IPS DF 4.7 (cell line): ENCODE measurements around the gene SEL1L3.
"Not testable (repeated sequence)": the region's sequence is repeated elsewhere in the genome, so short reads cannot be mapped to it uniquely, and the experiment has no call there.

Source experiments
- DNase-seq: peaks from one replicate; pipeline ENCODE4 v3.0.0-alpha.2; 2013; ENCODE audit warnings: low spot score; ENCODE audit errors: extremely low read depth

SEL1L3 gene

GRCh38 chr4:25879991-25880651 is 17.3 kb upstream of the SEL1L3 start:
- DNase-seq: no peak

GRCh38 chr4:25879587-25879986 is 16.8 kb upstream of the SEL1L3 start:
- no peak for DNase-seq

GRCh38 chr4:25879091-25879584 is 16.4 kb upstream of the SEL1L3 start:
- DNase-seq: no peak

- DNase-seq: no peak
Measured at GRCh38 chr4:25878676-25879075, 15.9 kb upstream of the SEL1L3 start.

GRCh38 chr4:25875281-25875745 is 12.5 kb upstream of the SEL1L3 start:
- no peak for DNase-seq

GRCh38 chr4:25874655-25875054 is 11.9 kb upstream of the SEL1L3 start:
- no peak for DNase-seq

GRCh38 chr4:25873632-25874129 is 10.9 kb upstream of the SEL1L3 start:
- no peak for DNase-seq

- DNase-seq: no peak
Measured at GRCh38 chr4:25872851-25873631, 10.3 kb upstream of the SEL1L3 start.

GRCh38 chr4:25870081-25870480 is 7.3 kb upstream of the SEL1L3 start:
- DNase-seq: no peak

- no peak for DNase-seq
Measured at GRCh38 chr4:25867781-25868294, 5.0 kb upstream of the SEL1L3 start.

GRCh38 chr4:25866401-25866800 is 3.6 kb upstream of the SEL1L3 start:
- not testable (repeated sequence) for DNase-seq

GRCh38 chr4:25865586-25865985 is 2.8 kb upstream of the SEL1L3 start:
- DNase-seq: no peak

- DNase-seq: no peak
Measured at GRCh38 chr4:25863831-25864418, 1.1 kb upstream of the SEL1L3 start.

GRCh38 chr4:25863347-25863784 is 578 bp upstream of the SEL1L3 start:
- no peak for DNase-seq

- DNase-seq: no peak
Measured at GRCh38 chr4:25861951-25862410, 807 bp downstream of the SEL1L3 start.

GRCh38 chr4:25861280-25861950 is 1.4 kb downstream of the SEL1L3 start:
- DNase-seq: no peak

- DNase-seq: no peak
Measured at GRCh38 chr4:25860586-25861279, 2.1 kb downstream of the SEL1L3 start.

- no peak for DNase-seq
Measured at GRCh38 chr4:25859429-25860148, 3.2 kb downstream of the SEL1L3 start.

GRCh38 chr4:25857851-25858400 is 4.9 kb downstream of the SEL1L3 start:
- DNase-seq: no peak

GRCh38 chr4:25857403-25857802 is 5.4 kb downstream of the SEL1L3 start:
- DNase-seq: no peak
